Astrocyte (in vitro differentiated cells and primary cell): ENCODE measurements around the gene MAN1A1. TPM values are rescaled to one million over a fixed set of nuclear protein-coding genes. Genes with fewer than 3 reads are reported as not detected.

Source experiments
- DNase-seq: peaks from one replicate; pipeline ENCODE4 v3.0.0-alpha.2; 2010; ENCODE audit warnings: low read depth
- FAIRE-seq: peaks from 2 replicates; lab custom pipeline; 2011; peaks lifted over from hg19 to GRCh38; lab: Jason Lieb, UNC
- H2AFZ ChIP-seq: 2 replicates; pipeline ENCODE4 v1.6.0; 2012; ENCODE audit warnings: low read depth, low read length, inconsistent platforms
- H3K27ac ChIP-seq: 2 replicates; pipeline ENCODE4 v1.5.1; 2011; ENCODE audit warnings: low read depth, low read length, inconsistent platforms
- H3K27me3 ChIP-seq: 2 replicates; pipeline ENCODE4 v1.6.0; 2011; ENCODE audit warnings: low read length, inconsistent platforms; ENCODE audit not compliant: insufficient read depth
- H3K36me3 ChIP-seq: 2 replicates; pipeline ENCODE4 v1.5.1; 2011; ENCODE audit warnings: low read length, inconsistent platforms; ENCODE audit not compliant: insufficient read depth
- H3K4me1 ChIP-seq: 2 replicates; pipeline ENCODE4 v1.5.1; 2011; ENCODE audit warnings: low read length, inconsistent platforms; ENCODE audit not compliant: insufficient read depth
- H3K4me2 ChIP-seq: 2 replicates; pipeline ENCODE4 v1.6.0; 2012; ENCODE audit warnings: low read length, inconsistent platforms
- H3K4me3 ChIP-seq: 2 replicates; pipeline ENCODE4 v1.5.1; 2011; ENCODE audit warnings: low read depth, mild to moderate bottlenecking, low read length, inconsistent platforms; ENCODE audit not compliant: insufficient read depth
- H3K79me2 ChIP-seq: 2 replicates; pipeline ENCODE4 v1.6.0; 2012; ENCODE audit warnings: mild to moderate bottlenecking, low read length, inconsistent platforms; ENCODE audit not compliant: insufficient read depth
- H3K9ac ChIP-seq: 2 replicates; pipeline ENCODE4 v1.6.0; 2012; ENCODE audit warnings: mild to moderate bottlenecking, low read length, inconsistent platforms
- H3K9me3 ChIP-seq: 2 replicates; pipeline ENCODE4 v1.5.1; 2012; ENCODE audit warnings: low read depth, mild to moderate bottlenecking, low read length, inconsistent platforms; ENCODE audit not compliant: insufficient read depth
- H4K20me1 ChIP-seq: 2 replicates; pipeline ENCODE4 v1.6.0; 2012; ENCODE audit warnings: low read length, inconsistent platforms; ENCODE audit not compliant: insufficient read depth
- H3K27ac Mint-ChIP-seq: one replicate; pipeline ENCODE4 v1.8.0; 2021; ENCODE audit warnings: mild to moderate bottlenecking, mixed read lengths; ENCODE audit not compliant: unreplicated experiment
- H3K27me3 Mint-ChIP-seq: one replicate; pipeline ENCODE4 v1.8.0; 2021; ENCODE audit warnings: low read depth, mixed read lengths; ENCODE audit not compliant: unreplicated experiment
- H3K36me3 Mint-ChIP-seq: one replicate; pipeline ENCODE4 v1.8.0; 2021; ENCODE audit warnings: low read depth, mixed read lengths; ENCODE audit not compliant: unreplicated experiment
- H3K4me1 Mint-ChIP-seq: one replicate; pipeline ENCODE4 v1.8.0; 2021; ENCODE audit warnings: low read depth, mixed read lengths; ENCODE audit not compliant: unreplicated experiment
- H3K4me3 Mint-ChIP-seq: one replicate; pipeline ENCODE4 v1.8.0; 2021; ENCODE audit warnings: mild to moderate bottlenecking, moderate library complexity, mixed read lengths; ENCODE audit not compliant: unreplicated experiment
- H3K9me3 Mint-ChIP-seq: one replicate; pipeline ENCODE4 v1.8.0; 2021; ENCODE audit warnings: mild to moderate bottlenecking, mixed read lengths; ENCODE audit not compliant: unreplicated experiment
- CTCF ChIP-seq: IDR thresholded peaks from 2 replicates; pipeline ENCODE4 v1.5.1; 2011; ENCODE audit warnings: low read depth, mild to moderate bottlenecking, inconsistent platforms, low read length, moderate library complexity; ENCODE audit not compliant: insufficient read depth
- EZH2 ChIP-seq: IDR thresholded peaks from 2 replicates; pipeline ENCODE4 v1.6.1; 2012; ENCODE audit warnings: mild to moderate bottlenecking, low read length, inconsistent platforms; ENCODE audit not compliant: insufficient read depth
- total RNA-seq: library from RNA; stranded (reverse); gene quantifications from 2 replicates; pipeline ENCODE4 v1.2.1, GENCODE V29; 2021

The MAN1A1 gene
- total RNA-seq, 1 donor from 2014 or later: 11.7 TPM

GRCh38 chr6:119179062-119179461 is 170.5 kb downstream of the MAN1A1 start:
- H3K4me1 ChIP-seq: no peaks in the 10 kb centered on the region
- Mint-ChIP-seq H3K36me3 (no peaks in the 10 kb centered on the region), H3K27me3 (no peaks in the 10 kb centered on the region), H3K9me3 (no peaks in the 10 kb centered on the region), H3K4me3 (no peak overlapping the region), H3K27ac (no peak overlapping the region), H3K4me1 (peaks cover 12% of the 10 kb centered on the region)
- H3K9ac ChIP-seq: no peak overlapping the region
- H4K20me1 ChIP-seq: no peaks in the 10 kb centered on the region
- no peak overlapping the region for H3K27ac ChIP-seq
- no peaks in the 10 kb centered on the region for H3K79me2 ChIP-seq
- no peaks in the 10 kb centered on the region for H3K9me3 ChIP-seq
- FAIRE-seq: no peak
- no peak for DNase-seq
- no peaks in the 10 kb centered on the region for H3K27me3 ChIP-seq
- H2AFZ ChIP-seq: no peak overlapping the region
- no peak for TF ChIP-seq CTCF
- no peak for TF ChIP-seq EZH2
- H3K4me2 ChIP-seq: no peak overlapping the region
- no peaks in the 10 kb centered on the region for H3K36me3 ChIP-seq
- no peak overlapping the region for H3K4me3 ChIP-seq

GRCh38 chr6:119176445-119176844 is 173.1 kb downstream of the MAN1A1 start:
- Mint-ChIP-seq H3K27me3 (no peaks in the 10 kb centered on the region), H3K4me1 (peaks cover 26% of the 10 kb centered on the region), H3K36me3 (no peaks in the 10 kb centered on the region), H3K9me3 (no peaks in the 10 kb centered on the region), H3K27ac (no peak overlapping the region), H3K4me3 (no peak overlapping the region)
- DNase-seq: no peak
- TF ChIP-seq EZH2 (no peak), CTCF (no peak)
- H3K4me1 ChIP-seq: no peaks in the 10 kb centered on the region
- no peak overlapping the region for H2AFZ ChIP-seq
- H3K9me3 ChIP-seq: no peaks in the 10 kb centered on the region
- no peak overlapping the region for H3K4me3 ChIP-seq
- H3K36me3 ChIP-seq: no peaks in the 10 kb centered on the region
- no peaks in the 10 kb centered on the region for H3K79me2 ChIP-seq
- H3K9ac ChIP-seq: no peak overlapping the region
- no peak for FAIRE-seq
- no peak overlapping the region for H3K27ac ChIP-seq
- H3K27me3 ChIP-seq: no peaks in the 10 kb centered on the region
- no peak overlapping the region for H3K4me2 ChIP-seq
- H4K20me1 ChIP-seq: no peaks in the 10 kb centered on the region

- FAIRE-seq (no peak), DNase-seq (peak; percentile 20)
- no peak overlapping the region for H3K4me3 ChIP-seq
- H3K36me3 ChIP-seq: no peaks in the 10 kb centered on the region
- H3K9me3 Mint-ChIP-seq: no peaks in the 10 kb centered on the region
- no peaks in the 10 kb centered on the region for H3K9me3 ChIP-seq
- no peaks in the 10 kb centered on the region for H3K27me3 Mint-ChIP-seq
- no peak overlapping the region for H3K9ac ChIP-seq
- no peaks in the 10 kb centered on the region for H3K79me2 ChIP-seq
- no peak overlapping the region for H2AFZ ChIP-seq
- H3K4me1 Mint-ChIP-seq: peaks cover 29% of the 10 kb centered on the region
- H3K4me1 ChIP-seq: no peaks in the 10 kb centered on the region
- H3K4me2 ChIP-seq: no peak overlapping the region
- H3K27ac ChIP-seq: no peak overlapping the region
- TF ChIP-seq EZH2 (no peak), CTCF (no peak)
- H4K20me1 ChIP-seq: no peaks in the 10 kb centered on the region
- no peak overlapping the region for H3K27ac Mint-ChIP-seq
- H3K27me3 ChIP-seq: no peaks in the 10 kb centered on the region
- peak overlapping the region; percentile 3 for H3K4me3 Mint-ChIP-seq
- H3K36me3 Mint-ChIP-seq: no peaks in the 10 kb centered on the region
Observed at GRCh38 chr6:119174879-119175817, 174.4 kb downstream of the MAN1A1 start.
